ENCODE data around the gene TC2N. TPM values are rescaled to one million over a fixed set of nuclear protein-coding genes. Genes with fewer than 3 reads are reported as not detected.
A peak's percentile ranks its signal among the peaks of the same experiment; 100 is the strongest.
"Not testable (repeated sequence)": the region's sequence is repeated elsewhere in the genome, so short reads cannot be mapped to it uniquely, and the experiment has no call there.

TC2N gene
- total RNA-seq, 1 donor from 2014 or later = 11.1 TPM

GRCh38 chr14:91873471-91874415 is 6.4 kb upstream of the TC2N start:
- DNase-seq (no peak), ATAC-seq (ENCODE audit: poor library complexity) (no peak)
- intact Hi-C loops (cut with DNase I) = no loop called here

GRCh38 chr14:91872517-91873470 is 5.5 kb upstream of the TC2N start:
- ATAC-seq (ENCODE audit: poor library complexity) (peak; percentile 87), DNase-seq (peak; percentile 83)
- intact Hi-C loops (cut with DNase I) = no loop called here

GRCh38 chr14:91872011-91872501 is 4.7 kb upstream of the TC2N start:
- ATAC-seq (ENCODE audit: poor library complexity) (peak; percentile 43), DNase-seq (peak; percentile 69)
- intact Hi-C loops (cut with DNase I) = no loop called here

- ATAC-seq (ENCODE audit: poor library complexity); intact Hi-C loops (cut with DNase I); DNase-seq: not testable (repeated sequence)
Observed at GRCh38 chr14:91871401-91871800, 4.1 kb upstream of the TC2N start.

- ATAC-seq (ENCODE audit: poor library complexity) = no peak
- intact Hi-C loops (cut with DNase I) = no loop called here
- no peak for DNase-seq
Observed at GRCh38 chr14:91870890-91871289, 3.6 kb upstream of the TC2N start.

- intact Hi-C loops (cut with DNase I) = no loop called here
- DNase-seq (no peak), ATAC-seq (ENCODE audit: poor library complexity) (no peak)
Observed at GRCh38 chr14:91870001-91870400, 2.7 kb upstream of the TC2N start.

- ATAC-seq (ENCODE audit: poor library complexity) = no peak
Observed at GRCh38 chr14:91869556-91869955, 2.2 kb upstream of the TC2N start.

GRCh38 chr14:91866511-91867295 is 633 bp downstream of the TC2N start:
- DNase-seq = no peak
- no peak for ATAC-seq (ENCODE audit: poor library complexity)
- intact Hi-C loops (cut with DNase I) = no loop called here

More at GRCh38 chr14:91869556-91869955, 2.2 kb upstream of the TC2N start:
- intact Hi-C loops (cut with DNase I) = no loop called here
- no peak for DNase-seq

- intact Hi-C loops (cut with DNase I) = no loop called here
- DNase-seq (no peak), ATAC-seq (ENCODE audit: poor library complexity) (no peak)
Observed at GRCh38 chr14:91866061-91866460, 1.3 kb downstream of the TC2N start.

GRCh38 chr14:91862417-91862816 is 4.9 kb downstream of the TC2N start:
- ATAC-seq (ENCODE audit: poor library complexity) (no peak), DNase-seq (no peak)
- intact Hi-C loops (cut with DNase I) = no loop called here

- intact Hi-C loops (cut with DNase I) = no loop called here
- DNase-seq (no peak), ATAC-seq (ENCODE audit: poor library complexity) (no peak)
Observed at GRCh38 chr14:91861091-91861490, 6.2 kb downstream of the TC2N start.

- DNase-seq (no peak), ATAC-seq (ENCODE audit: poor library complexity) (no peak)
- intact Hi-C loops (cut with DNase I) = no loop called here
Observed at GRCh38 chr14:91860238-91860637, 7.1 kb downstream of the TC2N start.

- DNase-seq = no peak
- intact Hi-C loops (cut with DNase I) = no loop called here
- ATAC-seq (ENCODE audit: poor library complexity) = peak; percentile 56
Observed at GRCh38 chr14:91858536-91859275, 8.6 kb downstream of the TC2N start.

GRCh38 chr14:91857614-91858013 is 9.7 kb downstream of the TC2N start:
- DNase-seq (no peak), ATAC-seq (ENCODE audit: poor library complexity) (no peak)
- intact Hi-C loops (cut with DNase I) = no loop called here

GRCh38 chr14:91854327-91854934 is 12.9 kb downstream of the TC2N start:
- DNase-seq (no peak), ATAC-seq (ENCODE audit: poor library complexity) (peak; percentile 26)
- intact Hi-C loops (cut with DNase I) = no loop called here

- ATAC-seq (ENCODE audit: poor library complexity) = no peak
- no peak for DNase-seq
- intact Hi-C loops (cut with DNase I) = no loop called here
Observed at GRCh38 chr14:91851563-91851962, 15.8 kb downstream of the TC2N start.

GRCh38 chr14:91848504-91849001 is 18.8 kb downstream of the TC2N start:
- DNase-seq (no peak), ATAC-seq (ENCODE audit: poor library complexity) (no peak)
- intact Hi-C loops (cut with DNase I) = no loop called here
